Purkinje cell (primary cell): ENCODE measurements around the gene RAMACL. TPM values are rescaled to one million over a fixed set of nuclear protein-coding genes. Genes with fewer than 3 reads are reported as not detected.

Experiments used
- polyA plus RNA-seq: library from polyadenylated mRNA; unstranded; fragments of >200 nt; fragmentation: Nextera tagmentation; gene quantifications from 2 replicates; pipeline ENCODE4 v1.2.1, GENCODE V29; 2014

RAMACL gene
- polyA plus RNA-seq, result 27.2 and 29.6 TPM in 2 replicates

DNA sequence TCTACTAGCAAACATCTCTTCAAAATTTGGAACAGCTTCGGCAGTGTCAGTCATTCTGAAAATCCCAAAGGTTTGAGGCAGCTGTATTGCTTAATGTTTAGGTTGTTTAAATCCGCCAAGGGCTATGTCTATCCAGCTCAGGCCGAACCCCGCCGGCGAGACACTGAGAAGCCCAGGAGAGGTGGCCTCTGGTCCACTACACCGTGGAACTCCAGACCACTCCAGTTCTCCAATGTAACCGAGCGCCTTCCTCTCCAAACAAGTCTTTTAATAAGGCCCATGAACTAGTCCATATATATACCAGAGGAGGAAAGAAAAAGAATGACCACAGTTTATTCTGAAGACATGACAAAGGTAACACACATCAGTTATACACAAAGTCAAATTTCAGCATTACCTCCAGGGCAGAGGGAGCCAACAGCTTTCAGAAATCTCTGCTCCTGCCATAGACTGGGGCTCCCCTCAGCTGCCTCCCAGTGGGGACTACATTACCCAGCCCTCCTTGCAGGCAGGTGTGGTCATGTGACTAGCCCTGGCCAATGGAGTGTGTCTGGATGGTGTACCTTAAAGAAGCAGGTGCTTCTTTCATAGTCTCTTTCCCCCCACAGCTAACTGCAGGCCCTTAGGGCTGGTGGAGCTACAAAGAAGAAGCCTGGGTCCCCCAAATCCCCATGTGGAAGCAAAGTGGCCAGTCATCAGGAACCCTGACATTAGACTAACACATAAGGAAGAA, at the start of gene RAMACL:
TSS of gene RAMACL (minus strand) at position 255 of the 733 bp plus-strand sequence. CDS start at position 54, 201 bp downstream.

DNA sequence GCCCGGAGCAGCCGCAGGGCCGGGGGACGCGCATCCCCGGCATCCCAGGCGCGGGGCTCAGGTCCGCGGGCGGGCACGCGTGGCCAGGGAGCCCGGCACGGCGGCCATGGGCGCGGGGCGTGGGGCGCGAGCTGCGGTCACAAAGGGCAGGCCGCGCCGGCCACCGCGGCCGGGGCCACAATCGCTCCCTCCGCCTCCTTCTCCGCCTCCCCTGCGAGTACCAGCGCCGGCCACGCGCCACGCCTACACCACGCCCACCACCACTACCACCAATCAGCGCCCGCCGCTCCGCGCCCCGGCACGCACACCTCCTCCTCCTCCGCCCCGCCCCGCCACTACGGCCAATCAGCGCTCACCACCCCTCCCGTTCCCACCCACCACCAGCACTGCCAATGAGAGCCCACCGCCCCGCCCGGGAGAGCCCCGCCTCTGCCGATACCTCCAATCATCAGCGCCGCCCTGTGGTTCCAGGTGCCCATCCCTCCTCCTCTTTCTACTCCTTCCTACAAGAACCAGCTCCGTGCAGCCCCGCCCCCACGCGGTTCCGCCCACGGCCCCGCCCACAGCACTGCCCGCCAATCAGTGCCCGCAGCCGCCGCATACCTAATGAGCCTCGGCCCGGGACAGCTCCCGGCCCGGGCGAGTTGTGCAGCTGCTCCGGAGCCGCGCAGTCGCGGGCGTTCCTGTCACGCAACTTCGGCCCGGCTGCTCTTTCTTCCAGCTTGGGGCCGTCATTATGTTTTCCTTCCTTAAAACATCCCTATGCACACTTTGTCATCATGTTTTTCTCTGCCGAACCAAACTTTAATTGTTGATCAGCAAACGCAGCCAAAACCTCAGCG, 40.8 kb upstream of the RAMACL start, which contains the start of gene RPS6KA2:
TSS of gene RPS6KA2 (minus strand) at position 219 of the 842 bp plus-strand sequence. CDS start 232 bp downstream, outside the sequence.

Other genes starting within 250 kb of the RAMACL start
- 41.4 and 46.2 TPM in 2 replicates for gene SFT2D1, start 244.1 kb downstream of the RAMACL start, polyA plus RNA-seq
- gene MPC1, start 203.7 kb downstream of the RAMACL start, polyA plus RNA-seq, result 444 and 523 TPM in 2 replicates
- 1.3 and 3.8 TPM in 2 replicates for gene RPS6KA2, start 40.6 kb upstream of the RAMACL start, polyA plus RNA-seq